GM12865 (cell line): ENCODE measurements around the gene ATP6AP1.
A peak's percentile ranks its signal among the peaks of the same experiment; 100 is the strongest.

Experiments
- DNase-seq: peaks from one replicate; pipeline ENCODE4 v3.0.0; 2010; ENCODE audit warnings: low read depth
- H3K4me3 ChIP-seq: 2 replicates; pipeline ENCODE4 v1.5.1; 2011; ENCODE audit warnings: mild to moderate bottlenecking, low read depth, low read length, control low read depth
- TF ChIP-seq, protein P1 (sequence below): IDR thresholded peaks from 2 replicates; pipeline ENCODE4 v1.5.1; 2011; ENCODE audit warnings: low read length, control low read depth, low read depth, inconsistent platforms; ENCODE audit not compliant: insufficient read depth; ENCODE audit errors: missing control alignments

The ATP6AP1 gene

DNA sequence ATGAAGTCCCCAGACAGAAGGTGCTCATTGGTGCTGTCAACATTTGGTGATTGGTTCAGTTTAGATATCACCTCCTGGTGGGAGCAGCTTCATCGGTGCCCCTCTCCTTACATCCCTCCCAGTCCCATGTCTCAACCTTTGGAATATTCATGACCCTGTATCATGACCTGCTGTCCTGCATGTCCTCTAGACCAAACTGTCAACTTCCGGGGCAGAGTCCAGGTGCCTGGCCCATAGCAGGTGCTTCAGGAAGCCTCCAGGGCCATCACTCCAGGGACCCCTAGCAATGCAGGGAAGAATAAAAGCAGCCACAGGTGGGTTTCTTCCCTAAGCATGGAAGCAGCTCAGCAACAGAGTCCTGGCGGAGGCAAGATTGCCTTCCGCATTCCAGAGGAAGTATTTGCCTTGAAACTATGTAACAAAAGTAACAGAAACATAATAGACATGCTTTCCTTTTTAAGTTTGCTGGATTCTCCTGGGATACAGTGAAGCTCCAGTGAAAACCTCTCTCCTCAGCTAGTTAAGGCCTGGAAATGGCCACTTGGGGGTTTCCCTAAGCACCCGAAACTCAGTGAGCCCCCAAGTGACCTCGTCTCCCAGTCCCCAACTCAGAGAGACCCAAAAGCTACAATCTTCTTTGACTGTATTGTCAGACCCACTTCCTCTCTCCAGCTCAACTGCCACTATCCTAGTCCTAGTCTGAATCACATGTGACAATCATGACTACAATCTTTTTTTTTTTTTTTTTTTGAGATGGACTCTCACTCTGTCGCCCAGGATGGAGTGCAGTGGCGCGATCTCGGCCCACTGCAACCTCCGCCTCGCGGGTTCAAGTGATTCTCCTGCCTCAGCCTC lies 1.3 kb upstream of the ATP6AP1 start:
- H3K4me3 ChIP-seq = no peak overlapping the region
- no peak for DNase-seq
- TF ChIP-seq, protein P1, sequence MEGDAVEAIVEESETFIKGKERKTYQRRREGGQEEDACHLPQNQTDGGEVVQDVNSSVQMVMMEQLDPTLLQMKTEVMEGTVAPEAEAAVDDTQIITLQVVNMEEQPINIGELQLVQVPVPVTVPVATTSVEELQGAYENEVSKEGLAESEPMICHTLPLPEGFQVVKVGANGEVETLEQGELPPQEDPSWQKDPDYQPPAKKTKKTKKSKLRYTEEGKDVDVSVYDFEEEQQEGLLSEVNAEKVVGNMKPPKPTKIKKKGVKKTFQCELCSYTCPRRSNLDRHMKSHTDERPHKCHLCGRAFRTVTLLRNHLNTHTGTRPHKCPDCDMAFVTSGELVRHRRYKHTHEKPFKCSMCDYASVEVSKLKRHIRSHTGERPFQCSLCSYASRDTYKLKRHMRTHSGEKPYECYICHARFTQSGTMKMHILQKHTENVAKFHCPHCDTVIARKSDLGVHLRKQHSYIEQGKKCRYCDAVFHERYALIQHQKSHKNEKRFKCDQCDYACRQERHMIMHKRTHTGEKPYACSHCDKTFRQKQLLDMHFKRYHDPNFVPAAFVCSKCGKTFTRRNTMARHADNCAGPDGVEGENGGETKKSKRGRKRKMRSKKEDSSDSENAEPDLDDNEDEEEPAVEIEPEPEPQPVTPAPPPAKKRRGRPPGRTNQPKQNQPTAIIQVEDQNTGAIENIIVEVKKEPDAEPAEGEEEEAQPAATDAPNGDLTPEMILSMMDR = no peak

DNA sequence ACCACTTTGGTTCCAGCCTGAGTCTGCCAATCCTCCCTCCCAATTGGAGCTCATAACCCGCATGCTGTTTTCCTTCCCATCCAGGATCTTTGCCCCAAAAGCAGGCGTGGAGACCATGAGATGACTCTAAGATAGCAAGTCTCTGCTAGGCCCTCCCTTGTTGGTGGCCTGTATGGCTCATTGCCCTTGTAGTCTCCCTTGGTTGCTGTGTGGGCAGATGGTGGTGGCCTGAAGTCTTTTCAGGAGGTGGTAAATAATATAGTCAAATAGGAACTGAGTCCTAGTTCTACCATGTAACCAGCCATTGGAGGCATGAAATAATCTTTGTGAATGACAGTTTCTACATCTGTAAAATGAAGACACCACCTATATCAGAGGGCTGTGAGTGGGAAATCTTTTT lies 1.2 kb downstream of the ATP6AP1 start:
- TF ChIP-seq, protein P1 = no peak
- H3K4me3 ChIP-seq = peak overlapping the region; percentile 74
- no peak for DNase-seq

DNA sequence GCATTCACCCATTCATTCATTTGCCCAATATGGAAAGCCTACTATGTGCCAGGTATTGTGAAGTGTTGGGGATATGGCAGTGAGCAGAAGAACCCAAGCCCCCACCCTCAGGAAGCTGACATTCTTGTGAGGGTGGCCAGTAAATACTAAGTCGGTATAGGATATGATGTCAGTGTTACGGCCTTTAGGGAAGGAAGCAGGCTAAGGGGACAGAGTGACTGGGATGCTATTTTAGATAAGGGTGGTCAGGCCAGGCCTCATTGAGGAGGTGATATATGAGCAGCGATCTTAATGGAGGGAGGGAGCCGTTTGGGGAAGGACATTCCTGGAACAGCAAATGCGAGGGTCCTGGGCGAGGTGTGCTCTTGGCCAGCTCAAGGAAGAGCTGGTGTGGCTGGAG lies 2.0 kb downstream of the ATP6AP1 start:
- DNase-seq = no peak
- TF ChIP-seq, protein P1 = no peak
- no peak overlapping the region for H3K4me3 ChIP-seq

DNA sequence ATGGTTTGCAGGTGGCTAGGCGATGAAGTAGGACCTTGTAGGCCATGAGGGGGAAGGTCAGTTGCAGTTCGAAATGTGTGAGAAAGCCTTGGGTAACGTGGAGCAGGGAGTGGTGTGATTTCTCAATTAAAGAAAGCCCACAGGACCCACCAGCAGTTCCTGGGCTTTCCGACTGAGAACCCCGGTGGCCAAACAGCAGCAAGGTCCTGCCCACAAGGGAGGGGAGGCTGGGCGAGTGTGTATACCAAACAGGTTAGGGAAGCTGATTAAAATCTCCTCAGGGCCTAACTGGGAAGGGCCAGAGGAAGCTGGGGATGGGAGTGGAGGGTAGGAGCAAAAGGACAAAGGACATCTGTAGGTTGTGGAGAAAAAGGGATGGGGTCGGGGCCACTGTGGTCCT lies 2.4 kb downstream of the ATP6AP1 start:
- H3K4me3 ChIP-seq = no peak overlapping the region
- TF ChIP-seq, protein P1 = no peak
- DNase-seq = no peak

DNA sequence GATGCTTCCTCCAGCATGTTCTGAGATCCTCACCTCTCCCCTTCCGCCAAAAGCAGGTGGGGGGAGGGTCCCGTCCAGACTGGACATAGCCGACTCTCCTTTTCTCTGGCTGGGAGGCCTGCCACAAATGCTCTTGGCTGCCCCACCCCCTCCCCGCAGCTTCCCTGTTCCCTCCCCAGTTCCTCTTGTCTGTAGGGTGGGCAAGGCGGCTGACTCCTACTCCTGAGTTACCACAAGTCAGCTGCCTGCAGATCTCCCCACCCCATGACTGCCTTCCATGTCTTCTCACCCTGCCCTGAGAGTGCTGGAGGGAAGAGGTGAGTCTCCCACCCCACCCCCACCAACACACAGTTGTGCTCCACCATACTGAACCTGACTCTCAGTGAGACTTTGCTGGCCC lies 2.9 kb downstream of the ATP6AP1 start:
- TF ChIP-seq, protein P1 = no peak
- DNase-seq = no peak
- H3K4me3 ChIP-seq = no peak overlapping the region

DNA sequence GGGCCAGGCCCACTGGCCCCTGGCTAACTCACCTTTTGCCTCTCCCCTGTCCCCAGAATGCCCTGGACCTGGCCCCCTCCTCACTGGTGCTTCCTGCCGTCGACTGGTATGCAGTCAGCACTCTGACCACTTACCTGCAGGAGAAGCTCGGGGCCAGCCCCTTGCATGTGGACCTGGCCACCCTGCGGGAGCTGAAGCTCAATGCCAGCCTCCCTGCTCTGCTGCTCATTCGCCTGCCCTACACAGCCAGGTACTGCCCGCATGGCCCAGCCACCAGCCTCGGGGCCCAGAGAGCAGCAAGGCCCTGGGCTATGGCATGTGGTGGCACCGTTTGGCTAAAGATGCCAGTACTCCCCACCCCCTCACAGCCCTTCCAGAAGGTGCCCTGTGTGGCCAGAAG lies 3.7 kb downstream of the ATP6AP1 start:
- DNase-seq = no peak
- TF ChIP-seq, protein P1 = no peak
- H3K4me3 ChIP-seq = no peak overlapping the region

DNA sequence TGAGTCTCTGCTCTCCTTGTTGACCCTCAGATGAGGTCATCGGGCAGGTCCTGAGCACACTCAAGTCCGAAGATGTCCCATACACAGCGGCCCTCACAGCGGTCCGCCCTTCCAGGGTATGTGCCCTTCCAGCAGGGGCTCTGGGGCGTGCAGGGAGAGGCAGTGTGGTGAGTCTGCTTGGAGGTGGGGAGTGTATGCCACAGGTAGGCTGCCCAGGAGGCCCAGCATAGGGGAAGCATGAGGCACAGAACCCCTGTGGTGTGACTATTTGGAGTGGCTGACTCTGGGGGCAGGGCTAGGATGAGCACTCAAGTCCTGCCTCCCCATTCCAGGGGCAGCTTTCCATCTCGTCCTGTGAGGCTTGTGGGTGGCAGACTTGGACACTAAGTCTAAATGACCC lies 5.1 kb downstream of the ATP6AP1 start:
- no peak for DNase-seq
- H3K4me3 ChIP-seq = no peak overlapping the region
- TF ChIP-seq, protein P1 = no peak
